ENCODE results near the gene ASTN1.

The ASTN1 gene

DNA sequence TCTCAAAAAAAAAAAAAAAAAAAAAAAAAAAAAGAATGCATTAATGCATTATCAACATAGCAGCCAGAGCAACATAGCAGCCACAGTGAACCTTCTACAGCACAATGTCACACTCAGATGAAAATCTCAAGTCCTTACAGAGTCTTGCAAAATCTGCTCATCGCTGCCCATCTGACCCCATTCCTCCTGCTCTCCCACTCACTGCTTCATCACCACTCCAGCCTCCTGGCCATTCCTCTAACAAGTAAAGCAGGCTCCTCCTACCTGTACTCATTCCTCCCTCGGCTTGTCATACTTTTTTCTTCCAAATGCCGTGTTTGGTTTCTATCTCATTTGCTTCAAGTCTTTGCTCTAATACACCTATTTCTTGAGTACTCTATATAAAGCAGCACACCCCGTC is 35.8 kb upstream of the ASTN1 start:
- POLR2A ChIA-PET: no interaction called here
- no peak for DNase-seq (ENCODE audit: low read depth, low spot score)
- no peak overlapping the region for H3K4me3 ChIP-seq (ENCODE audit: low read depth, low read length)
- CTCF ChIA-PET: no interaction called here
- TF ChIP-seq, protein P1, sequence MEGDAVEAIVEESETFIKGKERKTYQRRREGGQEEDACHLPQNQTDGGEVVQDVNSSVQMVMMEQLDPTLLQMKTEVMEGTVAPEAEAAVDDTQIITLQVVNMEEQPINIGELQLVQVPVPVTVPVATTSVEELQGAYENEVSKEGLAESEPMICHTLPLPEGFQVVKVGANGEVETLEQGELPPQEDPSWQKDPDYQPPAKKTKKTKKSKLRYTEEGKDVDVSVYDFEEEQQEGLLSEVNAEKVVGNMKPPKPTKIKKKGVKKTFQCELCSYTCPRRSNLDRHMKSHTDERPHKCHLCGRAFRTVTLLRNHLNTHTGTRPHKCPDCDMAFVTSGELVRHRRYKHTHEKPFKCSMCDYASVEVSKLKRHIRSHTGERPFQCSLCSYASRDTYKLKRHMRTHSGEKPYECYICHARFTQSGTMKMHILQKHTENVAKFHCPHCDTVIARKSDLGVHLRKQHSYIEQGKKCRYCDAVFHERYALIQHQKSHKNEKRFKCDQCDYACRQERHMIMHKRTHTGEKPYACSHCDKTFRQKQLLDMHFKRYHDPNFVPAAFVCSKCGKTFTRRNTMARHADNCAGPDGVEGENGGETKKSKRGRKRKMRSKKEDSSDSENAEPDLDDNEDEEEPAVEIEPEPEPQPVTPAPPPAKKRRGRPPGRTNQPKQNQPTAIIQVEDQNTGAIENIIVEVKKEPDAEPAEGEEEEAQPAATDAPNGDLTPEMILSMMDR (IDR thresholded peaks at IDR 0.05; ENCODE audit: insufficient read depth, low read length, missing control alignments): no peak

DNA sequence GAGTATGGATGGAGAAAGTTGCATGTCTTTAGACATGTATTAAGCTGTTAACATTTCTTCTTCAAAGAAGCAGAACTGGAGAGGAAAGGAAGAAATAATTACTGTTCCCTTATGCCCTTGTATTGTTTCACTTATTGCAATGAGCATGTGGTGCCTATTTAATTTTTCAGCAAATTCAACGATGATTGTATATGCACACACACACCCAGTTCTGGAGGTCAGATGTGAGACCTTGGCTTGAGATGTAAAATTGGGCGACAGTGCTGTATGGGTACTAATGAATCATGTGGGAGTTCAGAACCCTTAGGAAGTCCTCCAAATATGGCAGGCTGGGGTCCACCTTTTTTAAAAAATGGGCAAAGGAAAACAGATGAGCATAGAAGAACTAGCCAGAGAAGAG is 33.7 kb upstream of the ASTN1 start:
- ChIA-PET POLR2A (no interaction called here), CTCF (no interaction called here)
- TF ChIP-seq, protein P1 (IDR thresholded peaks at IDR 0.05; ENCODE audit: insufficient read depth, low read length, missing control alignments): no peak

DNA sequence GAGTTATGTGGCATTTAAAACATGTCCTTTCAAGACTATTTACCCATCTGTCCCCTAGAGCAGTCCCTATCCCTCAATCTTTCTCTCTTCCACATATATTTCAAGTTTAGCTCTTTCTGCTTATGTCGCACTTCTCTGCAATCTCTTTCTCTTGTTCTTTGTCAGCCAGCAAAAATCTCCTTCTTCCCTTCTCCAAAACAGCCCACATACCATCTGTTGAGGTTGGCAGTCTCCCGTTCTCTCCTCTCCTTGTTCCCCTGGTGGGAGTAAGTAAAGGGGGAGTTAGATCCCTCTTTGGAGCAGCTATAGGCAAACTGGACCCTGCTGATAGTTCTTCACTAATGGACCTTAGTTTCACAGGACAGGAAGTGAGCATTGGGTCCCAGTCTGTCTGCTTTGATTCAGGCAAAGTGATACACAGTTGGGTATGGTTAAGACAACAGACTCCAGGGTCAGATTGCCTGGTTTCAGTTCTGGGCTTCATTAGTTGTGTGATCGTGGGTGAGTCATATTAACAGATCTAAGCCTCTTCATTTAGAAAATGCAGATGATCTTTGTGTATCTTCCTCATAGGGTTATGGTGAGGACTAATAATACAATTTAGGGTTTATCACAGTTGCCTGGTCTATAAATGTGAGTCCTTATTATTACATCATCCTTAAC is 25.9 kb upstream of the ASTN1 start:
- CTCF ChIA-PET: interaction anchor here (0.9 to 1.6 kb wide), 3 partner anchors 8 to 292 kb away, joined by 3 to 8 read pairs (median 4); no protein-coding TSS in a partner anchor
- POLR2A ChIA-PET: no interaction called here
- no peak for DNase-seq (ENCODE audit: low read depth, low spot score)
- TF ChIP-seq, protein P1 (IDR thresholded peaks at IDR 0.05; ENCODE audit: insufficient read depth, low read length, missing control alignments): no peak
- no peak overlapping the region for H3K4me3 ChIP-seq (ENCODE audit: low read depth, low read length)

More for the DNA sequence above, 33.7 kb upstream of the ASTN1 start:
- DNase-seq (ENCODE audit: low read depth, low spot score): no peak
- no peak overlapping the region for H3K4me3 ChIP-seq (ENCODE audit: low read depth, low read length)

DNA sequence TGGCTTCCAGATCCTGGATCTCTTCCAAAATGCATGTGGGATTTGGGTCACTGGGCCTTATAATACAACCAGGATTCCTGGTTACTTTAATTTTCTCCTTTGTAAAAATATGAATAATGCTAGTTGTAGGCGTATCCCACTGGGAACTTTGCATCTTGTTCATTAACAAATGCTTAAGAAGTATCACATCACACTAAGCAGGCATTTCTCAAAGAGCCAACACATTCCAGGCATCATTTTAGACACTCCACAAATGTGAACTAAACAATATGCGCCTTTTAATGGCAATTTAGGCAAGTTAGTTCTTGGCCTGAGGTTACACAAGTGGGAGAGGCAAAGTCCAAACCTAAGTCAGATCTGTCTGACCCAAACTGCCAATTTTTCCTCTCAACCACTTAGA is 22.1 kb upstream of the ASTN1 start:
- TF ChIP-seq, protein P1 (IDR thresholded peaks at IDR 0.05; ENCODE audit: insufficient read depth, low read length, missing control alignments): no peak
- ChIA-PET POLR2A (no interaction called here), CTCF (no interaction called here)
- DNase-seq (ENCODE audit: low read depth, low spot score): no peak
- no peak overlapping the region for H3K4me3 ChIP-seq (ENCODE audit: low read depth, low read length)

DNA sequence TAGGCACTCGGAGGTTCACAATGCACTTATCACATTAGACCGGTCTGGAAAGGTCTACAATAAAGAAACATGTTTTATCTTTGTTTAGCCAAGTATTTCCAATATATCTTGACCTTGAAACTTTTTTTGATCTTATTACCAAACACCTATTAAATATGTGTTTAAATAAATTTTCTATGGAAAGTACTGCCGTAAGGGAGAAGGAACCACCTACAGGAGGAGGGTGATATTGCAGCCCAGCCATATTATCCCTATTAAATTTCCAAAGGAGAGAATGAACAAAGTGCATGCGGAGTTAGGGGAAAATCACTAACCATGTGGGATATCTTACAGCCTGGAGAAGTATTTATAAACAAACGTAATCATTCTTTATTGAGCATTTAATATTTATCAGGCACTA is 20.7 kb upstream of the ASTN1 start:
- DNase-seq (ENCODE audit: low read depth, low spot score): no peak
- ChIA-PET POLR2A (no interaction called here), CTCF (no interaction called here)
- no peak overlapping the region for H3K4me3 ChIP-seq (ENCODE audit: low read depth, low read length)
- TF ChIP-seq, protein P1 (IDR thresholded peaks at IDR 0.05; ENCODE audit: insufficient read depth, low read length, missing control alignments): no peak

DNA sequence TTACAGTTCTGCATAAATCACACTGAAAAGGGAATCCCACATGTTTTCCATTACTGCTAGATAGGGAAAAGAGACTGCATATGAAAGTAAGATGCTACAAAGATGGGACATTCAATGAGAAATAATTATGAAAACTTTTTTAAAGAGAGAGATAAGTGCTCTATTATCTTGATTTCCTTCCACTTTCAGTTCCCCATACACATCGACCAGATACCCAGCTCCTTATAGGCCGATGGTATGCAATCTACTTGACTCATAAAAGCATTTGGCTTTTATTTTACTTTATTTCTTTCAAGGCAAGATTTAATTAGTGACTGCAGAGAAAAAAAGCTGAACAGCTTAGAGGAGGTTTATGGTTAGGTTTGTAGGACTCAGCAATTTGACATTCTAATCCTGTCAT is 19.3 kb upstream of the ASTN1 start:
- ChIA-PET POLR2A (no interaction called here), CTCF (interaction anchor here (1.1 to 3.0 kb wide), 2 partner anchors 9 to 285 kb away, joined by 3 to 24 read pairs; no protein-coding TSS in a partner anchor)
- no peak overlapping the region for H3K4me3 ChIP-seq (ENCODE audit: low read depth, low read length)
- no peak for DNase-seq (ENCODE audit: low read depth, low spot score)
- TF ChIP-seq, protein P1 (IDR thresholded peaks at IDR 0.05; ENCODE audit: insufficient read depth, low read length, missing control alignments): no peak
